Activated T-cell treated with anti-CD3 and anti-CD28 coated beads, Interleukin-2, amount 50 U/mL, for 24 hours (primary cell): Measurements from ENCODE around the gene DNAJC5.
"Not testable (repeated sequence)": the region's sequence is repeated elsewhere in the genome, so short reads cannot be mapped to it uniquely, and the experiment has no call there.

ENCODE experiments used
- DNase-seq: peaks from one replicate; pipeline ENCODE4 v3.0.0-alpha.2; 2020
- H3K27ac Mint-ChIP-seq: 2 replicates; pipeline ENCODE4 v1.8.0; 2020; ENCODE audit warnings: mild to moderate bottlenecking, mixed read lengths
- H3K27me3 Mint-ChIP-seq: 2 replicates; pipeline ENCODE4 v1.8.0; 2020; ENCODE audit warnings: mixed read lengths
- H3K36me3 Mint-ChIP-seq: 2 replicates; pipeline ENCODE4 v1.8.0; 2020; ENCODE audit warnings: low read depth, mixed read lengths
- H3K4me1 Mint-ChIP-seq: 2 replicates; pipeline ENCODE4 v1.8.0; 2020; ENCODE audit warnings: low read depth, mixed read lengths
- H3K4me3 Mint-ChIP-seq: 2 replicates; pipeline ENCODE4 v1.8.0; 2020; ENCODE audit warnings: mild to moderate bottlenecking, moderate library complexity, mixed read lengths
- H3K9me3 Mint-ChIP-seq: 2 replicates; pipeline ENCODE4 v1.8.0; 2020; ENCODE audit warnings: mixed read lengths

The DNAJC5 gene

GRCh38 chr20:63973636-63974401, 78.9 kb downstream of the DNAJC5 start:
- Mint-ChIP-seq H3K27ac (no peak overlapping the region), H3K4me1 (peaks cover 50% of the 10 kb centered on the region), H3K9me3 (no peaks in the 10 kb centered on the region), H3K27me3 (no peaks in the 10 kb centered on the region), H3K36me3 (peaks cover 41% of the 10 kb centered on the region), H3K4me3 (no peak overlapping the region)
- peak; percentile 88 for DNase-seq

DNA sequence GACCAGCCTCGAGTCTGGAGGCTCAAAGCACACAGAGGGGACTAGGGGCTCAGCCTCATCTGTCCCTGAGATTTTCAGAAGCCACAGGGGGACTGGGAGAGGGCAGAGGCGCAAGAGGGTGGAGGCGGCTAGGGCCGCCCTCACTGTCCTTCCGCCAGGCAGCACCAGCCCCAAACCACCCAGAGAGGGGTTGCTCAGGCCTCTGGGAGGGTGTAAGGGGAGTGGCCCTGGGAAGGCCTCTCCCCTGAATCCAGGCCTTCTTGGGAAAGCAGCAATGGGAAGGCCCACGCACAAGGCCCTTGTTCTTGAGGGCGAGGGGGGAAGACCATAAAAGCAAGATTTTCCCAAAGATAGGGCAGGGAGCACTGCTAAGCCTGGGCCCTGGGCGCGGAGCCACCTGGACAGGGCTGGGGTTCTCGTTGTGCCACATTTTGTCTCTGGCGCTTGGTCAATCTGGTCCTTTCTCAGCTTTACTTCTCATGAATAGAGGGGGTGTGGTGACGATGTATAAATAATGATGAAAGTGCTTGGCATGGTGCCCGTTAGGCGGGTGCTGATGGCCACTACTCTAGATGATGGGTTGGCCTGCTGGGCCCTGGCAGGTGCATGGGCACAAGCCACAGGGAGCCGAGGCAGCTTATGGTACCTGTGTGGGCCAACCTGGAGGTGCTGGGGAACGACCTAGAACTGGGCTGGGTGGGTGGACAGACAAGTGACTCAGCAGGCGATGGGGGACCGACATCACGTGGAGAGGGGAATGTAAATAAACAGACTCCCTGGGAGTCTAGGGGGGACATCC, 79.7 kb downstream of the DNAJC5 start:
- H3K27ac Mint-ChIP-seq: no peak overlapping the region
- peaks cover 47% of the 10 kb centered on the region for H3K4me1 Mint-ChIP-seq
- H3K27me3 Mint-ChIP-seq: no peaks in the 10 kb centered on the region
- DNase-seq: no peak
- no peaks in the 10 kb centered on the region for H3K9me3 Mint-ChIP-seq
- H3K4me3 Mint-ChIP-seq: no peak overlapping the region
- H3K36me3 Mint-ChIP-seq: peaks cover 39% of the 10 kb centered on the region

- not testable (repeated sequence) for H3K9me3 Mint-ChIP-seq, DNase-seq, H3K27me3 Mint-ChIP-seq
- peak overlapping the region; percentile 29 for H3K27ac Mint-ChIP-seq
- peak overlapping the region; percentile 81 for H3K4me3 Mint-ChIP-seq
- peaks cover 40% of the 10 kb centered on the region for H3K36me3 Mint-ChIP-seq
- H3K4me1 Mint-ChIP-seq: peaks cover 56% of the 10 kb centered on the region
These were observed 81.6 kb downstream of the DNAJC5 start for GRCh38 chr20:63976511-63976910.

GRCh38 chr20:63976980-63977738, 82.2 kb downstream of the DNAJC5 start:
- no peaks in the 10 kb centered on the region for H3K9me3 Mint-ChIP-seq
- H3K27me3 Mint-ChIP-seq: no peaks in the 10 kb centered on the region
- peak; percentile 33 for DNase-seq
- peak overlapping the region; percentile 81 for H3K4me3 Mint-ChIP-seq
- peaks cover 44% of the 10 kb centered on the region for H3K36me3 Mint-ChIP-seq
- H3K4me1 Mint-ChIP-seq: peaks cover 58% of the 10 kb centered on the region
- peak overlapping the region; percentile 91 for H3K27ac Mint-ChIP-seq

DNA sequence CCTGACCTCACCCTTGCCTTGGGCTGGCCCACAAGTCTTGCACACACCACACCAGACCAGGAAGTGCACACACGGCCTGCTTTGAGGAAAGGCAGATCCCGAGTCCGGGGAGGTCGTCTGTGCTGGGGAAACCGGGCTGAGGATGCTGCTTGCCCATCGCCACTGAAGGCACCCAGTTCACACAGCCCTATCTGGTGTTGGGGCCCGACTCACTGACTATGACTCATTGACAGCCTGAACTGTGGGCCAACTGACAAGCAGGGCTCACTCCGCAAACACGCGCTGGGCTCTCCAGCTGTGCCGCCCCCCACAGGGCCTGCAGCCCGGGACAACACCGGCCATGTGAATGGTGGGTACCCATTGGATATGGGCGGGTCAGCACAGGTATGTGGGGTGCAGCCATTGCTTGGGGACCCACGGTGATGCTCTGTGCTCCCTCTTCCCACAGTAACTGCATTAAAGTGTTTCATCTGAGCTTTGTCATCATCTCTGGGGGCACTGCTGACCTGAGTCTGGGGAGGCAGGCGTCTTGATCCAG, 82.9 kb downstream of the DNAJC5 start:
- no peaks in the 10 kb centered on the region for H3K27me3 Mint-ChIP-seq
- peak overlapping the region; percentile 81 for H3K4me3 Mint-ChIP-seq
- peak; percentile 77 for DNase-seq
- peaks cover 62% of the 10 kb centered on the region for H3K4me1 Mint-ChIP-seq
- peak overlapping the region; percentile 91 for H3K27ac Mint-ChIP-seq
- no peaks in the 10 kb centered on the region for H3K9me3 Mint-ChIP-seq
- H3K36me3 Mint-ChIP-seq: peaks cover 47% of the 10 kb centered on the region

DNA sequence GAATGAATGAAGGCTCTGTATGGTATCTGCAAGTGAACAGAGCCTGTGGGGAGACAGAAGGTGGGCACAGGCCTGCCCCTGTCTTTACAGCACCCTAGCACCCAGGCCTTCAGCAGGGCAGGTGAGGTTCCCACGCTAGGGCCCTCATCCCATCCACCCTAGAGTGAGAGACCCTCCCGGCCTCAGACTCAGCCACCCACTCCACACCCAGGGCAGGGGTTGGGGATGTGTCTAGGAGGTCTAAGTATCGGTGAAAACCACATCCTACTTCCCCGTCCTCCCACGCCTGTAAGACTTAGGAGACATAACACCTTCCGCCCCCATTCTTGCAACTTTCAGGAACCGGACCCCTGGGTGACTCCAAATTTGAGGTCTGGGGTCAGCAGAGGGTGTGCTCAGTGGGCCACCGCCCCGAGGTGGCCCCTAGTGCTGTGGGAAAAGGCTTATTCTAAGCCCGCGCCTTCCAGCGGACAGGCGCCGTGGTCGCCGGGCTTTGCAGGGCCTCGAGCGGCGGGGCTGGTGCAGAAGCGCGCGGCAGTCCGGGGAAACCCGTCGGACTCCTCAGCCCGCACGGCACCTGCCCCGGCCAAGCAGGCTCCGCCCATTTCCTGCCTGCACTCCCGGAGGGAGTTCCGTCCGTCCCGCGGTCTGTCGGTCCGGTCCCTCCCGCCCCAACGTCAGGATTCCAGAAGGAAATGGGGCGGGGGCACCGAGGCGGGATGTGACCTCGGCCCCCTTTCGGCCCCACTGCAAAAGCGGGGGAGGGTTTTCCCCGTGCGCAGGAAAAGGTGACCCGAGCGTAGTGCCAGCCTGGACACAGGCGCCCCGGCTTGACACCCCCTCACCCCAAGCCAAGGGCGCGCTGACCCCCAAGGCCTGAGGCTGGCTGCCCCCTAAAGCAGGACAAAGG, 83.6 kb downstream of the DNAJC5 start:
- no peaks in the 10 kb centered on the region for H3K27me3 Mint-ChIP-seq
- H3K4me1 Mint-ChIP-seq: peaks cover 64% of the 10 kb centered on the region
- peak overlapping the region; percentile 81 for H3K4me3 Mint-ChIP-seq
- peak overlapping the region; percentile 91 for H3K27ac Mint-ChIP-seq
- H3K9me3 Mint-ChIP-seq: no peaks in the 10 kb centered on the region
- peak; percentile 76 for DNase-seq
- peaks cover 49% of the 10 kb centered on the region for H3K36me3 Mint-ChIP-seq

- peak overlapping the region; percentile 91 for H3K27ac Mint-ChIP-seq
- peaks cover 50% of the 10 kb centered on the region for H3K36me3 Mint-ChIP-seq
- H3K4me1 Mint-ChIP-seq: peaks cover 59% of the 10 kb centered on the region
These were observed 84.3 kb downstream of the DNAJC5 start for GRCh38 chr20:63979229-63979556.

DNA sequence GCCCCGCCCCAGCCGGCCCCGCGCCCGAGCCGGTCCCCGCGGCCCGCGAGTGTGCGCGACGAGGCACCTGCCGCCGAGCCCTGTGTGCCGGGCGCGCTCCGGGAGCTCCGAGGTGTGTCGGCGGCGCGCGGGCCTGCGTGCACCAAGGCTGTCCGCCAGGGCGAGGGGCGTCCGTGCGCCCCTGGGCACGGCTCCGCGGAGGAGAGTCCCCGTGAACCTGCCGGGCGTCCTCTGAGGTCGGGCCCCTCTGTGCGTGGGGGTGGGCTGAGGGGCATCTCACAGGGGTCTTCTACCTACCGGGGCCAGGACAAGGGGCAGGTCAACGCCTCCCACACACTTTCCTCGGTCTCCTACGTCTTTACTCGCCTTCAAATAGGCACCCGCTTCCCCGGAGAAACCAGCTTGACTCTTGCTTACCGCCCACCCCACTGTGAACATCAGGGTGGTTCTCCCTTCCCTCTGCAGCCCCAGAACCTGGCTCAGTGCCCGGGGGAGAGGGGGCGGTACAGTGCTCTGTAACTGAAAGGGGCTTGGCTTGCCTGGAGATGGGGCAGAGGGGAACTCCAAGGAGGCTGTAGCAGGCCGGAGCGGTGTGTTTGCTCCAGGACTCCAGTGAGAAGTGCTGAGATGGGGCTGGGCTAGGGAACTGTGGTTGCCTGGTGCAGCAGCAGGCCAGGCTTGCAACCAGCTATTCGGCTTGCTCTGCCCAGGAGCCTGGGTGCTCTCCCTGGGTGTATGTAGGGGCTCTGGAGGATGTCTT, 84.8 kb downstream of the DNAJC5 start, which contains the start of gene SAMD10:
Gene SAMD10, minus strand, starts transcription at position 86 of the 760 bp plus-strand sequence. CDS start 175 bp downstream, outside the sequence.
- peaks cover 62% of the 10 kb centered on the region for H3K4me1 Mint-ChIP-seq
- H3K36me3 Mint-ChIP-seq: peaks cover 51% of the 10 kb centered on the region
- DNase-seq: peak; percentile 90
- no peaks in the 10 kb centered on the region for H3K9me3 Mint-ChIP-seq
- peak within 1 kb of the TSS; percentile 97 for H3K27ac Mint-ChIP-seq
- peak within 1 kb of the TSS; percentile 86 for H3K4me3 Mint-ChIP-seq
- no peaks in the 10 kb centered on the region for H3K27me3 Mint-ChIP-seq

More at GRCh38 chr20:63979229-63979556, 84.3 kb downstream of the DNAJC5 start:
- DNase-seq: no peak
- H3K9me3 Mint-ChIP-seq: no peaks in the 10 kb centered on the region
- H3K27me3 Mint-ChIP-seq: no peaks in the 10 kb centered on the region
- H3K4me3 Mint-ChIP-seq: peak overlapping the region; percentile 81

- DNase-seq: no peak
- Mint-ChIP-seq H3K4me3 (peak overlapping the region; percentile 86), H3K36me3 (peaks cover 54% of the 10 kb centered on the region), H3K9me3 (no peaks in the 10 kb centered on the region), H3K27me3 (no peaks in the 10 kb centered on the region), H3K27ac (peak overlapping the region; percentile 97), H3K4me1 (peaks cover 60% of the 10 kb centered on the region)
These were observed 85.4 kb downstream of the DNAJC5 start for GRCh38 chr20:63980317-63980805.

- peaks cover 56% of the 10 kb centered on the region for H3K36me3 Mint-ChIP-seq
- H3K27me3 Mint-ChIP-seq: no peaks in the 10 kb centered on the region
- peaks cover 58% of the 10 kb centered on the region for H3K4me1 Mint-ChIP-seq
- peak within 1 kb of the TSS; percentile 97 for H3K27ac Mint-ChIP-seq
- H3K9me3 Mint-ChIP-seq: no peaks in the 10 kb centered on the region
- peak; percentile 94 for DNase-seq
- H3K4me3 Mint-ChIP-seq: peak within 1 kb of the TSS; percentile 86
These were observed 86.1 kb downstream of the DNAJC5 start, which contains the start of gene PRPF6 for GRCh38 chr20:63980806-63981728. Gene PRPF6, plus strand, starts transcription at chr20:63981132. Its CDS starts 114 bp downstream, at chr20:63981246.

GRCh38 chr20:63982937-63983336, 88.0 kb downstream of the DNAJC5 start:
- Mint-ChIP-seq H3K27ac (peak overlapping the region; percentile 41), H3K27me3 (no peaks in the 10 kb centered on the region), H3K4me3 (peak overlapping the region; percentile 86), H3K9me3 (no peaks in the 10 kb centered on the region), H3K36me3 (peaks cover 60% of the 10 kb centered on the region), H3K4me1 (peaks cover 40% of the 10 kb centered on the region)
- DNase-seq: no peak
